ENCODE results near the gene BAHCC1. TPM values are rescaled to one million over a fixed set of nuclear protein-coding genes. Genes with fewer than 3 reads are reported as not detected.

The BAHCC1 gene
- total and polyA plus RNA-seq, 9 of the 15 experiments (the other 6 are each of a cell fraction or from before 2014, with no cell fraction given) = 0.14 to 26.9 (median 5.0) TPM

DNA sequence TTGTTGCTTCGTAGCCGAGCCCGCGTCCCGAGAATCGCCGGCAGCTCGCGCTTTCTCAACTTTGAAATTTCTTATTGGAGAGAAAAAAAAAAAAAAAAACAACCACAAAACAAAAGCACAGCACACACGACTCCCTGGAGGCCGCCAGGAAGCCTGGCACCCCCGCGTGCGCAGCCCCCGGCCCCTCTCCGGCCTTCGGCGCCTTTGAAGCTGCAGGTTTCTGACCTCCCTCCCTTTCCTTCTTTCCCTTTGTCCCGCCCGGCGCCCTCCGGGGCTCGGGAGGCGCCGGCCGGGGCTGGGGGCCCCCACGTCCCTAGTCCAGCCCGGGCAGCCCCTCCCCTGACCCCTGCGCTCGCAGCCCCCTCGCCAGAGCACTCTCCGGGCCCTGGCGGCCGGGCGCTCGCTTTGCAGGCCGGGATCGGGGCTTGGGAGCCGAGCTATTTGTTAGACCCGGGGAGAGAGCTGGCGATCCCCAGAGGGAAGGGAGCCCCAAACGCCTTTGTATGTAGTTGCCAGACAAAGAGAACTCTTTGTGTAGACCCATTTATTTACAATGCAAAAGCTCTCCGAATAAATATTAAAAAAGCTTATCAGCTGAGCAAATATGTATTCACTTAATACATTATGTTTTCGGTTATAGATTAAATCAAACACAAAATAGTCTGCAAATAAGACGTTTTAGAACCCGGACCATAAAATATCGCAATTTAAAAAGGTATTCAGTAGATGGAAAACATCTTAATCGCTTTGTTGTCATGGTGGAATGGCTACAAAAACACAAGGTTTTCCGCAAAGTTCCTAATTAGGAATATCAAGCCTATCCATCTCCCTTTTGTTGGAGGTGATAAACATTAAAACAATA lies 2.3 kb downstream of the BAHCC1 start:
- ATAC-seq (no peak), FAIRE-seq (no peak), DNase-seq (ENCODE audit: extremely low read depth in 1 of 4, low spot score in 3 of 4) (no peak)
- H3K27ac ChIP-seq (ENCODE audit: extremely low read depth, low read depth, low read length) = no peak overlapping the region
- BruUV-seq (replicated peaks) = no TSS peak
- in situ Hi-C loops (cut with MboI) = no loop called here
- POLR2A ChIA-PET = interaction anchor here (0.6 to 1.1 kb wide), 2 partner anchors 12 to 48 kb away, joined by 4 read pairs; no protein-coding TSS in a partner anchor
- H3K4me2 ChIP-seq (ENCODE audit: insufficient read depth, low read length) = no peak overlapping the region
- H3K4me1 ChIP-seq (replicated peaks in 1 of 2; ENCODE audit: control insufficient read depth in 2 of 2, insufficient read depth in 2 of 2, low read length in 2 of 2) = peaks cover 26 to 86% of the 10 kb centered on the region in 2 experiments
- H2AFZ ChIP-seq (ENCODE audit: low read depth, low read length) = no peak overlapping the region
- intact Hi-C loops (cut with micrococcal nuclease) = no loop called here
- H3K27me3 ChIP-seq (ENCODE audit: control insufficient read depth in 2 of 2, insufficient read depth in 2 of 2, low read length in 2 of 2) = no peaks in the 10 kb centered on the region
- no peak overlapping the region for H3K4me3 ChIP-seq
- no peaks in the 10 kb centered on the region for H4K20me1 ChIP-seq (replicated peaks; ENCODE audit: control insufficient read depth, insufficient read depth, low read length)
- peaks cover 14% of the 10 kb centered on the region; the same call in 1 of the 3 replicates for H3K36me3 ChIP-seq (ENCODE audit: control insufficient read depth, insufficient read depth, low read length)
- no peak overlapping the region for H3K9ac ChIP-seq (ENCODE audit: insufficient read depth in 1 of 2, low read depth in 2 of 2, low read length in 2 of 2)
- WGBS (ENCODE audit: insufficient coverage, low coverage, missing lambda C conversion rate) = 93% methylated on average over 21 of the region's 49 CpGs
- CTCF ChIA-PET (ENCODE audit: low intra/inter-chr PET ratio) = no interaction called here
- no peaks in the 10 kb centered on the region for H3K9me1 ChIP-seq (ENCODE audit: control insufficient read depth, insufficient read depth, low read length)
- no peak for TF ChIP-seq DPF2 (IDR thresholded peaks at IDR 0.05)
- no peak for TF ChIP-seq MEF2A (IDR thresholded peaks at IDR 0.05; ENCODE audit: control insufficient read depth, low read depth, low read length)
- 0 out of 2 replicates have a peak, but pooled peaks have one; percentile 22 for TF ChIP-seq ZBTB7A (IDR thresholded peaks at IDR 0.05; ENCODE audit: borderline replicate concordance, control insufficient read depth, low read depth, low read length)
- no peak for TF ChIP-seq ZC3H4 (CRISPR knock-in tag; IDR thresholded peaks at IDR 0.05; ENCODE audit: borderline replicate concordance)
- TF ChIP-seq, protein P1, sequence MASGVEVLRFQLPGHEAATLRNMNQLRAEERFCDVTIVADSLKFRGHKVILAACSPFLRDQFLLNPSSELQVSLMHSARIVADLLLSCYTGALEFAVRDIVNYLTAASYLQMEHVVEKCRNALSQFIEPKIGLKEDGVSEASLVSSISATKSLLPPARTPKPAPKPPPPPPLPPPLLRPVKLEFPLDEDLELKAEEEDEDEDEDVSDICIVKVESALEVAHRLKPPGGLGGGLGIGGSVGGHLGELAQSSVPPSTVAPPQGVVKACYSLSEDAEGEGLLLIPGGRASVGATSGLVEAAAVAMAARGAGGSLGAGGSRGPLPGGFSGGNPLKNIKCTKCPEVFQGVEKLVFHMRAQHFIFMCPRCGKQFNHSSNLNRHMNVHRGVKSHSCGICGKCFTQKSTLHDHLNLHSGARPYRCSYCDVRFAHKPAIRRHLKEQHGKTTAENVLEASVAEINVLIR (CRISPR knock-in tag; IDR thresholded peaks at IDR 0.05) = no peak
- TF ChIP-seq ZNF717 (CRISPR knock-in tag; IDR thresholded peaks at IDR 0.05) = no peak
- TF ChIP-seq, protein P2, sequence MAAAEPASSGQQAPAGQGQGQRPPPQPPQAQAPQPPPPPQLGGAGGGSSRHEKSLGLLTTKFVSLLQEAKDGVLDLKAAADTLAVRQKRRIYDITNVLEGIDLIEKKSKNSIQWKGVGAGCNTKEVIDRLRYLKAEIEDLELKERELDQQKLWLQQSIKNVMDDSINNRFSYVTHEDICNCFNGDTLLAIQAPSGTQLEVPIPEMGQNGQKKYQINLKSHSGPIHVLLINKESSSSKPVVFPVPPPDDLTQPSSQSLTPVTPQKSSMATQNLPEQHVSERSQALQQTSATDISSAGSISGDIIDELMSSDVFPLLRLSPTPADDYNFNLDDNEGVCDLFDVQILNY (CRISPR knock-in tag; IDR thresholded peaks at IDR 0.05) = no peak
- TF ChIP-seq, protein P3, sequence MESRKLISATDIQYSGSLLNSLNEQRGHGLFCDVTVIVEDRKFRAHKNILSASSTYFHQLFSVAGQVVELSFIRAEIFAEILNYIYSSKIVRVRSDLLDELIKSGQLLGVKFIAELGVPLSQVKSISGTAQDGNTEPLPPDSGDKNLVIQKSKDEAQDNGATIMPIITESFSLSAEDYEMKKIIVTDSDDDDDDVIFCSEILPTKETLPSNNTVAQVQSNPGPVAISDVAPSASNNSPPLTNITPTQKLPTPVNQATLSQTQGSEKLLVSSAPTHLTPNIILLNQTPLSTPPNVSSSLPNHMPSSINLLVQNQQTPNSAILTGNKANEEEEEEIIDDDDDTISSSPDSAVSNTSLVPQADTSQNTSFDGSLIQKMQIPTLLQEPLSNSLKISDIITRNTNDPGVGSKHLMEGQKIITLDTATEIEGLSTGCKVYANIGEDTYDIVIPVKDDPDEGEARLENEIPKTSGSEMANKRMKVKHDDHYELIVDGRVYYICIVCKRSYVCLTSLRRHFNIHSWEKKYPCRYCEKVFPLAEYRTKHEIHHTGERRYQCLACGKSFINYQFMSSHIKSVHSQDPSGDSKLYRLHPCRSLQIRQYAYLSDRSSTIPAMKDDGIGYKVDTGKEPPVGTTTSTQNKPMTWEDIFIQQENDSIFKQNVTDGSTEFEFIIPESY (CRISPR knock-in tag; IDR thresholded peaks at IDR 0.05) = peak; percentile 54; the same call in 1 of the 2 replicates
- TF ChIP-seq, protein P4, sequence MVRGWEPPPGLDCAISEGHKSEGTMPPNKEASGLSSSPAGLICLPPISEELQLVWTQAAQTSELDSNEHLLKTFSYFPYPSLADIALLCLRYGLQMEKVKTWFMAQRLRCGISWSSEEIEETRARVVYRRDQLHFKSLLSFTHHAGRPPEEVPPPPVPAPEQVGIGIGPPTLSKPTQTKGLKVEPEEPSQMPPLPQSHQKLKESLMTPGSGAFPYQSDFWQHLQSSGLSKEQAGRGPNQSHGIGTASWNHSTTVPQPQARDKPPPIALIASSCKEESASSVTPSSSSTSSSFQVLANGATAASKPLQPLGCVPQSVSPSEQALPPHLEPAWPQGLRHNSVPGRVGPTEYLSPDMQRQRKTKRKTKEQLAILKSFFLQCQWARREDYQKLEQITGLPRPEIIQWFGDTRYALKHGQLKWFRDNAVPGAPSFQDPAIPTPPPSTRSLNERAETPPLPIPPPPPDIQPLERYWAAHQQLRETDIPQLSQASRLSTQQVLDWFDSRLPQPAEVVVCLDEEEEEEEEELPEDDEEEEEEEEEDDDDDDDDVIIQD (CRISPR knock-in tag; IDR thresholded peaks at IDR 0.05) = no peak
- H3K79me2 ChIP-seq (ENCODE audit: control insufficient read depth, insufficient read depth, low read length) = peaks cover 55% of the 10 kb centered on the region
- no peaks in the 10 kb centered on the region for H3K9me3 ChIP-seq (replicated peaks; ENCODE audit: control insufficient read depth, insufficient read depth, low read depth, low read length)
